Measurements from ENCODE around the gene KCTD19. TPM values are rescaled to one million over a fixed set of nuclear protein-coding genes. Genes with fewer than 3 reads are reported as not detected.

The KCTD19 gene
- total RNA-seq, 1 experiment from 2014 or later, result 1.1 TPM

- TF ChIP-seq FOXK1 (CRISPR knock-in tag; IDR thresholded peaks at IDR 0.05), result peak; percentile 55; the same call in 1 of the 2 replicates
Measured at GRCh38 chr16:67246756-67247191, 79.8 kb downstream of the KCTD19 start (continued).

GRCh38 chr16:67246081-67246755, 80.3 kb downstream of the KCTD19 start:
- ATAC-seq, result peak; percentile 50
- Mint-ChIP-seq H3K4me3 (peak overlapping the region; percentile 89), H3K36me3 (no peaks in the 10 kb centered on the region), H3K4me1 (peaks cover 41% of the 10 kb centered on the region), H3K9me3 (no peaks in the 10 kb centered on the region), H3K27ac (peak overlapping the region; percentile 85), H3K27me3 (ENCODE audit: low read depth) (peaks cover 34% of the 10 kb centered on the region)
- ChIA-PET CTCF (interaction anchor here (0.5 to 5.0 kb wide), 47 partner anchors 8 to 301 kb away, joined by 3 to 57 read pairs (median 5); partner anchors contain the start of genes ATP6V0D1, B3GNT9, CES3 and ELMO3), POLR2A (interaction anchor here (0.6 to 3.2 kb wide), 8 partner anchors 9 to 197 kb away, joined by 3 to 26 read pairs (median 6); partner anchors contain the start of gene TMEM208)
- peak; percentile 87 for DNase-seq (ENCODE audit: low spot score)
- TF ChIP-seq MXD4 (CRISPR knock-in tag; IDR thresholded peaks at IDR 0.05; ENCODE audit: borderline replicate concordance) (no peak), TCF7 (CRISPR knock-in tag; IDR thresholded peaks at IDR 0.05; ENCODE audit: low read depth) (no peak), GTF2I (CRISPR knock-in tag; conservative IDR thresholded peaks at IDR 0.05) (no peak), ZNF423 (CRISPR knock-in tag; IDR thresholded peaks at IDR 0.05) (peak; percentile 65), GABPB1 (CRISPR knock-in tag; IDR thresholded peaks at IDR 0.05) (peak; percentile 67), CREM (CRISPR knock-in tag; IDR thresholded peaks at IDR 0.05) (peak; percentile 83), SP1 (CRISPR knock-in tag; conservative IDR thresholded peaks at IDR 0.05) (peak; percentile 57), TP53 (CRISPR knock-in tag; IDR thresholded peaks at IDR 0.05) (no peak), ETV6 (CRISPR knock-in tag; IDR thresholded peaks at IDR 0.05) (peak; percentile 73), JUN (CRISPR knock-in tag; IDR thresholded peaks at IDR 0.05) (no peak), TEAD1 (CRISPR knock-in tag; IDR thresholded peaks at IDR 0.05) (peak; percentile 95; the same call in 1 of the 2 replicates), ZNF671 (CRISPR knock-in tag; IDR thresholded peaks at IDR 0.05) (no peak), AFF4 (CRISPR knock-in tag; IDR thresholded peaks at IDR 0.05; ENCODE audit: borderline replicate concordance) (peak; percentile 14; the same call in 1 of the 2 replicates), SOX15 (CRISPR knock-in tag; IDR thresholded peaks at IDR 0.05) (no peak), PRDM15 (CRISPR knock-in tag; IDR thresholded peaks at IDR 0.05) (peak; percentile 48; the same call in 1 of the 2 replicates), ZNF281 (CRISPR knock-in tag; IDR thresholded peaks at IDR 0.05) (peak; percentile 82; the same call in 1 of the 2 replicates), CREB1 (CRISPR knock-in tag; IDR thresholded peaks at IDR 0.05) (no peak), FOXK1 (CRISPR knock-in tag; IDR thresholded peaks at IDR 0.05) (0 out of 2 replicates have a peak, but pooled peaks have one; percentile 36)
- TF ChIP-seq, protein P1, sequence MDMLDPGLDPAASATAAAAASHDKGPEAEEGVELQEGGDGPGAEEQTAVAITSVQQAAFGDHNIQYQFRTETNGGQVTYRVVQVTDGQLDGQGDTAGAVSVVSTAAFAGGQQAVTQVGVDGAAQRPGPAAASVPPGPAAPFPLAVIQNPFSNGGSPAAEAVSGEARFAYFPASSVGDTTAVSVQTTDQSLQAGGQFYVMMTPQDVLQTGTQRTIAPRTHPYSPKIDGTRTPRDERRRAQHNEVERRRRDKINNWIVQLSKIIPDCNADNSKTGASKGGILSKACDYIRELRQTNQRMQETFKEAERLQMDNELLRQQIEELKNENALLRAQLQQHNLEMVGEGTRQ (CRISPR knock-in tag; IDR thresholded peaks at IDR 0.05), result peak; percentile 92
- TF ChIP-seq, protein P2, sequence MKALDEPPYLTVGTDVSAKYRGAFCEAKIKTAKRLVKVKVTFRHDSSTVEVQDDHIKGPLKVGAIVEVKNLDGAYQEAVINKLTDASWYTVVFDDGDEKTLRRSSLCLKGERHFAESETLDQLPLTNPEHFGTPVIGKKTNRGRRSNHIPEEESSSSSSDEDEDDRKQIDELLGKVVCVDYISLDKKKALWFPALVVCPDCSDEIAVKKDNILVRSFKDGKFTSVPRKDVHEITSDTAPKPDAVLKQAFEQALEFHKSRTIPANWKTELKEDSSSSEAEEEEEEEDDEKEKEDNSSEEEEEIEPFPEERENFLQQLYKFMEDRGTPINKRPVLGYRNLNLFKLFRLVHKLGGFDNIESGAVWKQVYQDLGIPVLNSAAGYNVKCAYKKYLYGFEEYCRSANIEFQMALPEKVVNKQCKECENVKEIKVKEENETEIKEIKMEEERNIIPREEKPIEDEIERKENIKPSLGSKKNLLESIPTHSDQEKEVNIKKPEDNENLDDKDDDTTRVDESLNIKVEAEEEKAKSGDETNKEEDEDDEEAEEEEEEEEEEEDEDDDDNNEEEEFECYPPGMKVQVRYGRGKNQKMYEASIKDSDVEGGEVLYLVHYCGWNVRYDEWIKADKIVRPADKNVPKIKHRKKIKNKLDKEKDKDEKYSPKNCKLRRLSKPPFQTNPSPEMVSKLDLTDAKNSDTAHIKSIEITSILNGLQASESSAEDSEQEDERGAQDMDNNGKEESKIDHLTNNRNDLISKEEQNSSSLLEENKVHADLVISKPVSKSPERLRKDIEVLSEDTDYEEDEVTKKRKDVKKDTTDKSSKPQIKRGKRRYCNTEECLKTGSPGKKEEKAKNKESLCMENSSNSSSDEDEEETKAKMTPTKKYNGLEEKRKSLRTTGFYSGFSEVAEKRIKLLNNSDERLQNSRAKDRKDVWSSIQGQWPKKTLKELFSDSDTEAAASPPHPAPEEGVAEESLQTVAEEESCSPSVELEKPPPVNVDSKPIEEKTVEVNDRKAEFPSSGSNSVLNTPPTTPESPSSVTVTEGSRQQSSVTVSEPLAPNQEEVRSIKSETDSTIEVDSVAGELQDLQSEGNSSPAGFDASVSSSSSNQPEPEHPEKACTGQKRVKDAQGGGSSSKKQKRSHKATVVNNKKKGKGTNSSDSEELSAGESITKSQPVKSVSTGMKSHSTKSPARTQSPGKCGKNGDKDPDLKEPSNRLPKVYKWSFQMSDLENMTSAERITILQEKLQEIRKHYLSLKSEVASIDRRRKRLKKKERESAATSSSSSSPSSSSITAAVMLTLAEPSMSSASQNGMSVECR (CRISPR knock-in tag; IDR thresholded peaks at IDR 0.05; ENCODE audit: borderline replicate concordance), result peak; percentile 76; the same call in 1 of the 2 replicates

All from WTC11 (cell line).